GM12891 (cell line): Measurements from ENCODE around the gene PITPNM1.

Experiments used
- PAX5 ChIP-seq: IDR thresholded peaks from 2 replicates; pipeline ENCODE4 v1.6.1; 2011; ENCODE audit warnings: low read length, moderate library complexity, mild to moderate bottlenecking; ENCODE audit not compliant: insufficient read depth, severe bottlenecking
- POLR2A ChIP-seq: IDR thresholded peaks from 2 replicates; pipeline ENCODE4 v1.6.1; 2011; ENCODE audit warnings: low read depth, low read length, control low read depth
- POLR2AphosphoS5 ChIP-seq: IDR thresholded peaks from 2 replicates; pipeline ENCODE4 v1.6.1; 2011; ENCODE audit warnings: low read depth, low read length, control low read depth
- SPI1 ChIP-seq: IDR thresholded peaks from 2 replicates; pipeline ENCODE4 v1.6.1; 2011; ENCODE audit warnings: low read depth, low read length, control low read depth
- TAF1 ChIP-seq: IDR thresholded peaks from 2 replicates; pipeline ENCODE4 v1.6.1; 2011; ENCODE audit warnings: low read depth, low read length, control low read depth

- TF ChIP-seq TAF1, result no peak
- TF ChIP-seq POLR2A, result no peak
- TF ChIP-seq POLR2AphosphoS5, result no peak
- TF ChIP-seq PAX5, result no peak
- TF ChIP-seq SPI1, result no peak
Measured at GRCh38 chr11:67448220-67448609, 56.9 kb downstream of the PITPNM1 start.
